Muscle layer of duodenum (tissue), 2 donors: Measurements from ENCODE around the gene CALR3.
"Not testable (repeated sequence)": the region's sequence is repeated elsewhere in the genome, so short reads cannot be mapped to it uniquely, and the experiment has no call there.

ENCODE experiments used
- H3K27ac ChIP-seq: one replicate; pipeline ENCODE4 v1.7.0; 2013; ENCODE audit warnings: mild to moderate bottlenecking, low read length
- H3K27me3 ChIP-seq: one replicate; pipeline ENCODE4 v1.7.0; 2013; ENCODE audit warnings: low read depth, mild to moderate bottlenecking, control low read depth, low read length
- H3K36me3 ChIP-seq, 2 donors: one replicate each; pipeline ENCODE4 v1.7.0; 2013; ENCODE audit warnings: low read length in 2 of 2, control low read depth in 1 of 2, mild to moderate bottlenecking in 1 of 2; ENCODE audit not compliant: insufficient read depth in 2 of 2, control insufficient read depth in 1 of 2
- H3K4me1 ChIP-seq, 2 donors: one replicate each; pipeline ENCODE4 v1.7.0; 2013; ENCODE audit warnings: low read length in 2 of 2, mild to moderate bottlenecking in 2 of 2, control low read depth in 1 of 2, moderate library complexity in 1 of 2; ENCODE audit not compliant: insufficient read depth in 2 of 2, control insufficient read depth in 1 of 2
- H3K4me3 ChIP-seq, 2 donors: one replicate each; pipeline ENCODE4 v1.7.0; 2013; ENCODE audit warnings: low read length in 2 of 2, low read depth in 1 of 2, mild to moderate bottlenecking in 1 of 2
- H3K9me3 ChIP-seq, 2 donors: one replicate each; pipeline ENCODE4 v1.7.0; 2013; ENCODE audit warnings: low read length in 2 of 2, control low read depth in 1 of 2, mild to moderate bottlenecking in 1 of 2; ENCODE audit not compliant: control insufficient read depth in 1 of 2
- donor health status: healthy.

Gene CALR3

GRCh38 chr19:16509141-16510061 is 13.4 kb upstream of the CALR3 start:
- H3K36me3 ChIP-seq, result peaks cover 0 to 28% of the 10 kb centered on the region in 2 donors
- no peaks in the 10 kb centered on the region for H3K9me3 ChIP-seq
- H3K4me1 ChIP-seq, result peaks cover 0 to 5% of the 10 kb centered on the region in 2 donors
- no peak overlapping the region for H3K27ac ChIP-seq
- no peaks in the 10 kb centered on the region for H3K27me3 ChIP-seq
- no peak overlapping the region for H3K4me3 ChIP-seq

- H3K4me3 ChIP-seq, result no peak overlapping the region
- H3K27me3 ChIP-seq, result no peaks in the 10 kb centered on the region
- H3K36me3 ChIP-seq, result peaks cover 0 to 35% of the 10 kb centered on the region in 2 donors
- no peak overlapping the region for H3K27ac ChIP-seq
- H3K9me3 ChIP-seq, result no peaks in the 10 kb centered on the region
- peaks cover 0 to 5% of the 10 kb centered on the region in 2 donors for H3K4me1 ChIP-seq
These were observed 12.6 kb upstream of the CALR3 start for GRCh38 chr19:16508546-16508945.

GRCh38 chr19:16506961-16507360 is 11.0 kb upstream of the CALR3 start:
- H3K4me1 ChIP-seq, result peaks cover 0 to 5% of the 10 kb centered on the region in 2 donors
- no peak overlapping the region for H3K4me3 ChIP-seq
- no peak overlapping the region for H3K27ac ChIP-seq
- H3K36me3 ChIP-seq, result peaks cover 4 to 37% of the 10 kb centered on the region in 2 donors
- no peaks in the 10 kb centered on the region for H3K9me3 ChIP-seq
- H3K27me3 ChIP-seq, result no peaks in the 10 kb centered on the region

- H3K27me3 ChIP-seq, H3K9me3 ChIP-seq, H3K4me1 ChIP-seq, H3K27ac ChIP-seq, H3K4me3 ChIP-seq: not testable (repeated sequence)
- H3K36me3 ChIP-seq, result peaks cover 4 to 39% of the 10 kb centered on the region in 2 donors
These were observed 10.2 kb upstream of the CALR3 start for GRCh38 chr19:16506161-16506560.

- Histone ChIP-seq H3K27me3 (no peaks in the 10 kb centered on the region), H3K4me1 (no peaks in the 10 kb centered on the region), H3K36me3 (peaks cover 4 to 30% of the 10 kb centered on the region in 2 donors), H3K4me3 (no peak overlapping the region), H3K9me3 (no peaks in the 10 kb centered on the region), H3K27ac (no peak overlapping the region)
These were observed 8.3 kb upstream of the CALR3 start for GRCh38 chr19:16504271-16504670.

- no peak overlapping the region for H3K27ac ChIP-seq
- H3K4me3 ChIP-seq, result no peak overlapping the region
- no peaks in the 10 kb centered on the region for H3K27me3 ChIP-seq
- no peaks in the 10 kb centered on the region for H3K9me3 ChIP-seq
- H3K4me1 ChIP-seq, result peaks cover 3 to 14% of the 10 kb centered on the region in 2 donors
- peaks cover 0 to 14% of the 10 kb centered on the region in 2 donors for H3K36me3 ChIP-seq
These were observed 1.9 kb upstream of the CALR3 start for GRCh38 chr19:16497837-16498236.

- H3K9me3 ChIP-seq, result no peaks in the 10 kb centered on the region
- H3K4me1 ChIP-seq, result peaks cover 3 to 14% of the 10 kb centered on the region in 2 donors
- H3K36me3 ChIP-seq, result peaks cover 0 to 9% of the 10 kb centered on the region in 2 donors
- no peak overlapping the region for H3K27ac ChIP-seq
- H3K4me3 ChIP-seq, result peak overlapping the region in 1 of 2 donors; percentile 86
- H3K27me3 ChIP-seq, result no peaks in the 10 kb centered on the region
These were observed 1.1 kb upstream of the CALR3 start for GRCh38 chr19:16497042-16497441.

GRCh38 chr19:16496613-16496983 is 631 bp upstream of the CALR3 start:
- Histone ChIP-seq H3K27me3 (no peaks in the 10 kb centered on the region), H3K4me1 (peaks cover 3 to 14% of the 10 kb centered on the region in 2 donors), H3K4me3 (peak overlapping the region; percentile 80 to 86), H3K27ac (peak overlapping the region; percentile 60), H3K36me3 (peaks cover 0 to 9% of the 10 kb centered on the region in 2 donors), H3K9me3 (no peaks in the 10 kb centered on the region)

GRCh38 chr19:16486476-16486875 is 9.5 kb downstream of the CALR3 start:
- H3K4me1 ChIP-seq, H3K36me3 ChIP-seq, H3K4me3 ChIP-seq, H3K9me3 ChIP-seq, H3K27me3 ChIP-seq, H3K27ac ChIP-seq: not testable (repeated sequence)

GRCh38 chr19:16482745-16483144 is 13.2 kb downstream of the CALR3 start:
- H3K4me3 ChIP-seq, result no peak overlapping the region
- no peaks in the 10 kb centered on the region for H3K4me1 ChIP-seq
- H3K27me3 ChIP-seq, result no peaks in the 10 kb centered on the region
- no peaks in the 10 kb centered on the region for H3K9me3 ChIP-seq
- no peaks in the 10 kb centered on the region for H3K36me3 ChIP-seq
- H3K27ac ChIP-seq, result no peak overlapping the region

GRCh38 chr19:16477311-16477710 is 18.7 kb downstream of the CALR3 start:
- Histone ChIP-seq H3K27ac (no peak overlapping the region), H3K4me1 (no peaks in the 10 kb centered on the region), H3K9me3 (no peaks in the 10 kb centered on the region), H3K36me3 (no peaks in the 10 kb centered on the region), H3K4me3 (no peak overlapping the region), H3K27me3 (no peaks in the 10 kb centered on the region)

GRCh38 chr19:16476401-16476800 is 19.6 kb downstream of the CALR3 start:
- Histone ChIP-seq H3K4me1 (no peaks in the 10 kb centered on the region), H3K36me3 (no peaks in the 10 kb centered on the region), H3K27me3 (no peaks in the 10 kb centered on the region), H3K9me3 (no peaks in the 10 kb centered on the region), H3K4me3 (no peak overlapping the region), H3K27ac (no peak overlapping the region)
